ENCODE data around the gene SLC66A3.

DNA sequence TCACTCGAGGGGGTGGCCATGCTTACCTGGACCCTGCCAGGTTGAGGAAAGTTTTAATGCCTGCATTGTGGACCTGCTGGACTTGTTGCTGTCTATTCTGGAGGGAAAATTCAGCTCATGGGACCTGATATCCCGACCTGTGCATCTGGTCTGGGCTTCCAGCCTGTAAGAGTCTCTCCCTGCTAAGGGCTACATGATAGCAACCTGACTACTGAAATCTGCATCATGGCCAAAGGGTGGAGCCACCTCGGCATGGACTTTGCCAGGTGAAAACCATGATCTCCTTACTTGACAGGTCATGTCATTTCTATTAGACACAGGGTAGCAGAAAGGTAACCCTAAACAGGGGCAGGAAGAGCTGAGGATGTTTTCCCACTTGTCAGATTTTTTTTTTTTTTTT lies 12.9 kb upstream of the SLC66A3 start:
- TF ChIP-seq POLR2AphosphoS5 (IDR thresholded peaks at IDR 0.05; ENCODE audit: low read depth, low read length) (no peak), TAF1 (IDR thresholded peaks at IDR 0.05; ENCODE audit: low read depth, low read length) (no peak)
